HepG2 (cell line): ENCODE data around the gene LHX3. TPM values are rescaled to one million over a fixed set of nuclear protein-coding genes. Genes with fewer than 3 reads are reported as not detected.
A peak's percentile ranks its signal among the peaks of the same experiment; 100 is the strongest.

Experiments
- HDAC6 ChIP-seq: fragments of 200-600 bp; sonication (generic); IDR thresholded peaks from 2 replicates; pipeline ENCODE4 v1.7.0; 2017; ENCODE audit warnings: mild to moderate bottlenecking, antibody characterized with exemption, low read length, low read depth
- MXD4 ChIP-seq: IDR thresholded peaks from 2 replicates; pipeline ENCODE4 v1.6.1; 2016; ENCODE audit warnings: mild to moderate bottlenecking, missing biosample characterization, missing genetic modification reagents
- NR2F2 ChIP-seq: IDR thresholded peaks from 2 replicates; pipeline ENCODE4 v1.6.1; 2012; ENCODE audit warnings: low read depth, inconsistent platforms, borderline replicate concordance
- NR2F6 ChIP-seq, 2 experiments: IDR thresholded peaks; 2 replicates each; pipeline ENCODE4 v1.6.1; 2016; ENCODE audit warnings: antibody characterized with exemption in 1 of 2, mild to moderate bottlenecking in 1 of 2
- RBM39 ChIP-seq: fragments of 200-400 bp; formaldehyde crosslinking; IDR thresholded peaks from one replicate; pipeline ENCODE4 v1.6.1; 2018; ENCODE audit warnings: antibody characterized with exemption, mild to moderate bottlenecking, low read depth, low read length; ENCODE audit not compliant: poor library complexity, severe bottlenecking
- U2AF2 ChIP-seq: fragments of 200-400 bp; formaldehyde crosslinking; IDR thresholded peaks from 2 replicates; pipeline ENCODE4 v1.6.1; 2017; ENCODE audit warnings: low read depth, mild to moderate bottlenecking, low read length
- ZNF558 ChIP-seq: sonication (generic); formaldehyde crosslinking; IDR thresholded peaks from 2 replicates; pipeline ENCODE4 v1.9.0; 2022; ENCODE audit warnings: mild to moderate bottlenecking, missing genetic modification reagents, borderline replicate concordance
- polyA plus RNA-seq, 8 experiments: library from polyadenylated mRNA; depleted of rRNA in 3 of 8; stranded (reverse) in 7 of 8; unstranded in 1 of 8; fragments of >200 nt; fragmentation: Illumina TruSeq in 4 of 8; extraction: Trizol in 4 of 8; gene quantifications; 2 replicates each; pipeline versions ENCODE4 v1.2.1 to v1.2.3, GENCODE V29; 2011 to 2016; ENCODE audit warnings: low read depth in 4 of 8, missing spikeins in 1 of 8, mixed read lengths in 1 of 8; ENCODE audit not compliant: insufficient read depth in 1 of 8
- total RNA-seq, 5 experiments: library from RNA; depleted of rRNA; stranded (reverse); fragments of >200 nt; fragmentation: Illumina TruSeq; extraction: Trizol; gene quantifications; 2 replicates each; pipeline ENCODE4 v1.2.3, GENCODE V29; 2016; ENCODE audit warnings: low read depth in 1 of 5
- TF ChIP-seq, protein P1 (sequence below), 2 experiments: fragments of 450-650 bp in 1 of 2; sonication (generic) in 1 of 2; formaldehyde crosslinking; IDR thresholded peaks; 2 replicates each; pipeline versions ENCODE4 v1.5.0 to v1.8.0; 2020 to 2022; ENCODE audit warnings: mild to moderate bottlenecking in 1 of 2, missing genetic modification reagents in 1 of 2
- TF ChIP-seq, protein P2 (sequence below): sonication (generic); formaldehyde crosslinking; IDR thresholded peaks from 2 replicates; pipeline ENCODE4 v1.4.0; 2020; ENCODE audit warnings: missing genetic modification reagents
- TF ChIP-seq, protein P3 (sequence below): sonication (generic); formaldehyde crosslinking; IDR thresholded peaks from 2 replicates; pipeline ENCODE4 v1.5.0; 2020; ENCODE audit warnings: mild to moderate bottlenecking, missing genetic modification reagents, borderline replicate concordance
- TF ChIP-seq, protein P4 (sequence below): IDR thresholded peaks from 2 replicates; pipeline ENCODE4 v1.4.0; 2020; ENCODE audit warnings: mild to moderate bottlenecking, missing genetic modification reagents
- TF ChIP-seq, protein P5 (sequence below): sonication (generic); formaldehyde crosslinking; IDR thresholded peaks from 2 replicates; pipeline ENCODE4 v1.5.0; 2020; ENCODE audit warnings: mild to moderate bottlenecking, low read depth, missing genetic modification reagents, borderline replicate concordance

The LHX3 gene
- total and polyA plus RNA-seq, 2 of the 13 experiments (the other 11 are each of a cell fraction or from before 2014, with no cell fraction given): not detected

DNA sequence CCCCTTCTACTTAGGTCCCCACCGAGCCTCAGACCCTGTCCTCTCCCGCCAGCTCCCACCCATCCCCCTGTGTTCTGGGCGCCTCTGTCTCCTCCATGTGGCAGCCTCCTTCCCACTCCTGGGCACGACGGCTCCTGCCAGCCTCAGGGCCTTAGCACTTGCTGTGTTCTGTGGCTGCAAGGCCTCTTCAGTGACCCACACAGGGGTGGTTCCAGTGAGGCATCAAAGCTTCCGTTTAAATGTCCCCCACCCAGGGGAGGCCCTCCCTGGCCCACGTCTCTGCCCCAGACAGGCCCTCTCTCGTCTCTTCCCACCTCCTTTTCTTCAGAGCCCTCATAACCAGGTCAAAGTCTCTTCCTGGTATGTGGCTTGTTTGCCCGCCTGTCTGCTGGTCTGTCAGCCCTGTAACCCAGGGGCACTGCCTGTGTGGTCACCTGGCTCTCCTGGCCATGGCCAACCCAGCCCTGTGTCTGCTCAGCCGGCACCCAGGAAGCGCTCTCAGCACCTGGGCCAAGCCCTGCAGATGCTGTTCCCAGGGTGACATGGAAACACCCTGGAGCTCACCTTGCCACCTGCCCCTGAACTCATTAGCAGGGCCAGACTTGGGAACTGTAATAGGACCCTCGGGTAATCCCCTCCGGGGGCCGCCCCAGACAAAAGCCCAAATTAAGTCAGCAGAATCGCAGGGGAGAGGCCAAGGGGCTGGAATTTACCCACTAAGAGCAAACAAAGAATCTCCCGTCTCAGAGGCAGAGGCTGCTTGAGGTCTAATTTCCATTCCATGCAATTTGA lies 33.7 kb downstream of the LHX3 start (continued):
- TF ChIP-seq, protein P1, sequence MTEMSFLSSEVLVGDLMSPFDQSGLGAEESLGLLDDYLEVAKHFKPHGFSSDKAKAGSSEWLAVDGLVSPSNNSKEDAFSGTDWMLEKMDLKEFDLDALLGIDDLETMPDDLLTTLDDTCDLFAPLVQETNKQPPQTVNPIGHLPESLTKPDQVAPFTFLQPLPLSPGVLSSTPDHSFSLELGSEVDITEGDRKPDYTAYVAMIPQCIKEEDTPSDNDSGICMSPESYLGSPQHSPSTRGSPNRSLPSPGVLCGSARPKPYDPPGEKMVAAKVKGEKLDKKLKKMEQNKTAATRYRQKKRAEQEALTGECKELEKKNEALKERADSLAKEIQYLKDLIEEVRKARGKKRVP (CRISPR knock-in tag; IDR thresholded peaks at IDR 0.05): no peak
- TF ChIP-seq, protein P2, sequence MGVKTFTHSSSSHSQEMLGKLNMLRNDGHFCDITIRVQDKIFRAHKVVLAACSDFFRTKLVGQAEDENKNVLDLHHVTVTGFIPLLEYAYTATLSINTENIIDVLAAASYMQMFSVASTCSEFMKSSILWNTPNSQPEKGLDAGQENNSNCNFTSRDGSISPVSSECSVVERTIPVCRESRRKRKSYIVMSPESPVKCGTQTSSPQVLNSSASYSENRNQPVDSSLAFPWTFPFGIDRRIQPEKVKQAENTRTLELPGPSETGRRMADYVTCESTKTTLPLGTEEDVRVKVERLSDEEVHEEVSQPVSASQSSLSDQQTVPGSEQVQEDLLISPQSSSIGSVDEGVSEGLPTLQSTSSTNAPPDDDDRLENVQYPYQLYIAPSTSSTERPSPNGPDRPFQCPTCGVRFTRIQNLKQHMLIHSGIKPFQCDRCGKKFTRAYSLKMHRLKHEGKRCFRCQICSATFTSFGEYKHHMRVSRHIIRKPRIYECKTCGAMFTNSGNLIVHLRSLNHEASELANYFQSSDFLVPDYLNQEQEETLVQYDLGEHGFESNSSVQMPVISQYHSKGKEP (CRISPR knock-in tag): no peak
- TF ChIP-seq U2AF2 (no peak), RBM39 (peak; percentile 9), NR2F2 (no peak), ZNF558 (CRISPR knock-in tag) (no peak), NR2F6 (IDR thresholded peaks at IDR 0.05) (no peak), NR2F6 (CRISPR knock-in tag; IDR thresholded peaks at IDR 0.05) (no peak; the same call in 1 of the 2 replicates), MXD4 (CRISPR knock-in tag) (no peak), HDAC6 (no peak)
- TF ChIP-seq, protein P3, sequence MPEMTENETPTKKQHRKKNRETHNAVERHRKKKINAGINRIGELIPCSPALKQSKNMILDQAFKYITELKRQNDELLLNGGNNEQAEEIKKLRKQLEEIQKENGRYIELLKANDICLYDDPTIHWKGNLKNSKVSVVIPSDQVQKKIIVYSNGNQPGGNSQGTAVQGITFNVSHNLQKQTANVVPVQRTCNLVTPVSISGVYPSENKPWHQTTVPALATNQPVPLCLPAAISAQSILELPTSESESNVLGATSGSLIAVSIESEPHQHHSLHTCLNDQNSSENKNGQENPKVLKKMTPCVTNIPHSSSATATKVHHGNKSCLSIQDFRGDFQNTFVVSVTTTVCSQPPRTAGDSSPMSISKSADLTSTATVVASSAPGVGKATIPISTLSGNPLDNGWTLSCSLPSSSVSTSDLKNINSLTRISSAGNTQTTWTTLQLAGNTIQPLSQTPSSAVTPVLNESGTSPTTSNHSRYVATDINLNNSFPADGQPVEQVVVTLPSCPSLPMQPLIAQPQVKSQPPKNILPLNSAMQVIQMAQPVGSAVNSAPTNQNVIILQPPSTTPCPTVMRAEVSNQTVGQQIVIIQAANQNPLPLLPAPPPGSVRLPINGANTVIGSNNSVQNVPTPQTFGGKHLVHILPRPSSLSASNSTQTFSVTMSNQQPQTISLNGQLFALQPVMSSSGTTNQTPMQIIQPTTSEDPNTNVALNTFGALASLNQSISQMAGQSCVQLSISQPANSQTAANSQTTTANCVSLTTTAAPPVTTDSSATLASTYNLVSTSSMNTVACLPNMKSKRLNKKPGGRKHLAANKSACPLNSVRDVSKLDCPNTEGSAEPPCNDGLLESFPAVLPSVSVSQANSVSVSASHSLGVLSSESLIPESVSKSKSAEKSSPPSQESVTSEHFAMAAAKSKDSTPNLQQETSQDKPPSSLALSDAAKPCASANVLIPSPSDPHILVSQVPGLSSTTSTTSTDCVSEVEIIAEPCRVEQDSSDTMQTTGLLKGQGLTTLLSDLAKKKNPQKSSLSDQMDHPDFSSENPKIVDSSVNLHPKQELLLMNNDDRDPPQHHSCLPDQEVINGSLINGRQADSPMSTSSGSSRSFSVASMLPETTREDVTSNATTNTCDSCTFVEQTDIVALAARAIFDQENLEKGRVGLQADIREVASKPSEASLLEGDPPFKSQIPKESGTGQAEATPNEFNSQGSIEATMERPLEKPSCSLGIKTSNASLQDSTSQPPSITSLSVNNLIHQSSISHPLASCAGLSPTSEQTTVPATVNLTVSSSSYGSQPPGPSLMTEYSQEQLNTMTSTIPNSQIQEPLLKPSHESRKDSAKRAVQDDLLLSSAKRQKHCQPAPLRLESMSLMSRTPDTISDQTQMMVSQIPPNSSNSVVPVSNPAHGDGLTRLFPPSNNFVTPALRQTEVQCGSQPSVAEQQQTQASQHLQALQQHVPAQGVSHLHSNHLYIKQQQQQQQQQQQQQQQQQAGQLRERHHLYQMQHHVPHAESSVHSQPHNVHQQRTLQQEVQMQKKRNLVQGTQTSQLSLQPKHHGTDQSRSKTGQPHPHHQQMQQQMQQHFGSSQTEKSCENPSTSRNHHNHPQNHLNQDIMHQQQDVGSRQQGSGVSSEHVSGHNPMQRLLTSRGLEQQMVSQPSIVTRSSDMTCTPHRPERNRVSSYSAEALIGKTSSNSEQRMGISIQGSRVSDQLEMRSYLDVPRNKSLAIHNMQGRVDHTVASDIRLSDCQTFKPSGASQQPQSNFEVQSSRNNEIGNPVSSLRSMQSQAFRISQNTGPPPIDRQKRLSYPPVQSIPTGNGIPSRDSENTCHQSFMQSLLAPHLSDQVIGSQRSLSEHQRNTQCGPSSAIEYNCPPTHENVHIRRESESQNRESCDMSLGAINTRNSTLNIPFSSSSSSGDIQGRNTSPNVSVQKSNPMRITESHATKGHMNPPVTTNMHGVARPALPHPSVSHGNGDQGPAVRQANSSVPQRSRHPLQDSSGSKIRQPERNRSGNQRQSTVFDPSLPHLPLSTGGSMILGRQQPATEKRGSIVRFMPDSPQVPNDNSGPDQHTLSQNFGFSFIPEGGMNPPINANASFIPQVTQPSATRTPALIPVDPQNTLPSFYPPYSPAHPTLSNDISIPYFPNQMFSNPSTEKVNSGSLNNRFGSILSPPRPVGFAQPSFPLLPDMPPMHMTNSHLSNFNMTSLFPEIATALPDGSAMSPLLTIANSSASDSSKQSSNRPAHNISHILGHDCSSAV (CRISPR knock-in tag): no peak
- TF ChIP-seq, protein P4, sequence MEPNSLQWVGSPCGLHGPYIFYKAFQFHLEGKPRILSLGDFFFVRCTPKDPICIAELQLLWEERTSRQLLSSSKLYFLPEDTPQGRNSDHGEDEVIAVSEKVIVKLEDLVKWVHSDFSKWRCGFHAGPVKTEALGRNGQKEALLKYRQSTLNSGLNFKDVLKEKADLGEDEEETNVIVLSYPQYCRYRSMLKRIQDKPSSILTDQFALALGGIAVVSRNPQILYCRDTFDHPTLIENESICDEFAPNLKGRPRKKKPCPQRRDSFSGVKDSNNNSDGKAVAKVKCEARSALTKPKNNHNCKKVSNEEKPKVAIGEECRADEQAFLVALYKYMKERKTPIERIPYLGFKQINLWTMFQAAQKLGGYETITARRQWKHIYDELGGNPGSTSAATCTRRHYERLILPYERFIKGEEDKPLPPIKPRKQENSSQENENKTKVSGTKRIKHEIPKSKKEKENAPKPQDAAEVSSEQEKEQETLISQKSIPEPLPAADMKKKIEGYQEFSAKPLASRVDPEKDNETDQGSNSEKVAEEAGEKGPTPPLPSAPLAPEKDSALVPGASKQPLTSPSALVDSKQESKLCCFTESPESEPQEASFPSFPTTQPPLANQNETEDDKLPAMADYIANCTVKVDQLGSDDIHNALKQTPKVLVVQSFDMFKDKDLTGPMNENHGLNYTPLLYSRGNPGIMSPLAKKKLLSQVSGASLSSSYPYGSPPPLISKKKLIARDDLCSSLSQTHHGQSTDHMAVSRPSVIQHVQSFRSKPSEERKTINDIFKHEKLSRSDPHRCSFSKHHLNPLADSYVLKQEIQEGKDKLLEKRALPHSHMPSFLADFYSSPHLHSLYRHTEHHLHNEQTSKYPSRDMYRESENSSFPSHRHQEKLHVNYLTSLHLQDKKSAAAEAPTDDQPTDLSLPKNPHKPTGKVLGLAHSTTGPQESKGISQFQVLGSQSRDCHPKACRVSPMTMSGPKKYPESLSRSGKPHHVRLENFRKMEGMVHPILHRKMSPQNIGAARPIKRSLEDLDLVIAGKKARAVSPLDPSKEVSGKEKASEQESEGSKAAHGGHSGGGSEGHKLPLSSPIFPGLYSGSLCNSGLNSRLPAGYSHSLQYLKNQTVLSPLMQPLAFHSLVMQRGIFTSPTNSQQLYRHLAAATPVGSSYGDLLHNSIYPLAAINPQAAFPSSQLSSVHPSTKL (CRISPR knock-in tag): 0 out of 2 replicates have a peak, but pooled peaks have one; percentile 22
- TF ChIP-seq, protein P5, sequence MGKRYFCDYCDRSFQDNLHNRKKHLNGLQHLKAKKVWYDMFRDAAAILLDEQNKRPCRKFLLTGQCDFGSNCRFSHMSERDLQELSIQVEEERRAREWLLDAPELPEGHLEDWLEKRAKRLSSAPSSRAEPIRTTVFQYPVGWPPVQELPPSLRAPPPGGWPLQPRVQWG (CRISPR knock-in tag): no peak
